NK-92 treated with Interleukin-12 subunit alpha and Interleukin-12 subunit beta, amount 100 ng/mL, for 24 hours (cell line): Measurements from ENCODE around the gene TTLL13.

Experiments
- DNase-seq: peaks from one replicate; lab custom pipeline; 2025; lab: John Stamatoyannopoulos, UW

TTLL13 gene

GRCh38 chr15:90249203-90249863, at the start of gene TTLL13:
Gene TTLL13 (plus strand): TSS chr15:90249556. CDS start chr15:90250631, 1,075 bp downstream.
- no peak for DNase-seq

DNA sequence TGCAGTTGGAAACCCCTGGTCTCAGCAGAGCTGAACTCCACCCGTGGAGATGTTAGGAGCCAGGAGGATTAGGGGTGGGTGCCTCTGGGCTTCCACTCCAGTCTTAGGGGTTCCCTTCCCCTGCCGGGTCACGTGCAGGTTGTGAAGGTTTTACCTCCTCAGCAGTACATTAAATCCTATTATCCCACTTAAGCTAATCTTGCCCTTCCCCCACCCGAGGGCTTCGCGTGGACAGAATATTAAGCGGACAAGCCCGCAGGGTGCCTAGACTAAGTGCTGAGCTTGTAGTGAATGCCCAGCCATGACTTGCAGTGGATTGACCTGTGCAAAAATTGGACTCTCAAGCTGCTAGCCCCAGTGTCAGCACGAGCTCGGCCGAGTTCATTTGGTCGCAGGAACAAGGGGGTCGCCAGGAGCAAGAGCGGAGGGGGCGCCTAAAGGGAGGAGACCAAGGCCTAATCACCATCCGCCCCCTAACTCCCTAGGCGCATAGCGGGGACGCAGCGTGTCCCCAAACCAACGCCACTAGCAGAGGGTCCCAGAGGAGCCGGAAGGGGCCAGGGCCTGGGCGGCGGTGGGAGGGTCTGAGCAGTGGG, 48.7 kb upstream of the TTLL13 start:
- no peak for DNase-seq

GRCh38 chr15:90201130-90201943, 48.0 kb upstream of the TTLL13 start, which contains the start of gene SEMA4B:
Gene SEMA4B (plus strand): TSS chr15:90201330. CDS start chr15:90201579, 249 bp downstream.
- DNase-seq = peak; percentile 27

GRCh38 chr15:90201944-90202375, 47.4 kb upstream of the TTLL13 start:
- DNase-seq = no peak

DNA sequence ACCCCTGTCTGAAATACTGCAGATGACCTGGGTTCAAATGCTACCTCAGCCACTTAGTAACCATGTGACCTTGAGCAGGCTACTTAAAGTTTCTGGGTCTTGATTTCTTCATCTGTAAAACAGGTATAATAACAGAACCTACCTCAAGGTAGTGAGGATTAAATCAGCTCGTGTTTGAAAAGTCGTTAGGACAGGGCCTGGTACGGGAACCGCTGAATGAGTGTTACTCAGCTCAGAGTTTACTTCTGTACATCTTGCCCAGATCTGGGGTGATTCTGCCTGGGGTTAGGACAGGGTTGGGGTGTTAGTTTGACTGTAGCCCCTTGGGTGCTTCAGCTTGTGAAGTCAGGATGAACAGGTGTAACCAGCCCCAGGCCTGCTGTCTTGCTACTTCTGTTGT, 46.4 kb upstream of the TTLL13 start:
- DNase-seq = no peak

DNA sequence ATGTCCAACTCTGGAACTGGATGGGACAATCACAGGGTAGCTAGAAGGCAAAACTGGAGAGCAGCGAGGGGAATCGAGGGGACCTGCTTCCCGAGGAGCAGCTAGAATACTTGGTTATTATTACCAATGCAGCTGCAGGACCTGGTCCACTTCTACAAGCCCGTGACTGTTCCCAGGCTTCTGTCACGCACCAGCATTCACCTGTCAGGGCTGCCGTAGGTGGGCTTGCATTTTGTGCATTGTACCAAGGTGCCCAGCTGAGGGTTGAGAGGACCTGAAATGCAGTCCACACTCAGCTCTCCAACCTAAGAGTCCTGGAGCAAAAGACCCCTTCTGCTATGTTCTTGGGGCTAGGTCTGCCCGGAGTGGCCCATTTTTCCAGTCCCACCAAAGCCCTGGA, 45.9 kb upstream of the TTLL13 start:
- DNase-seq = no peak

DNA sequence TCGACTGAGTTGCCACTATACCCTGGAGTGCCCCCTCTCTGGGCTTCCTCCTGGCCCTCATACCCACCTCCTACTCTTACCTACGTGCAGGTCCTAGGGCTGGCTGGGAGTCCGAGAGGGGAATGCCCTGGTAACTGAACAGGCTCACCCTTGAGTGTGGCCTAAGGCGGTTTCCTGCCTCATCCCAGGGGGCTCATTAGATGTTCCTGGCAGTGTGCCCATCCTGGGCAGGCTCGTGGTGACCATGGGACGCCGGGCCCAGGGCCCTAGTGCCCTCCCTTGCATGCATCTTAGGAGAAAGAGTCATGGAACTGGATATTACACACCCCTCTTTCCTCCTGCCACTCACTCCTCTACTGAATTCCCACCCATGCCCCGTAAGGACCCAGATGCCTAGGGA, 45.4 kb upstream of the TTLL13 start:
- no peak for DNase-seq

GRCh38 chr15:90205050-90205848, 44.1 kb upstream of the TTLL13 start:
- no peak for DNase-seq

DNA sequence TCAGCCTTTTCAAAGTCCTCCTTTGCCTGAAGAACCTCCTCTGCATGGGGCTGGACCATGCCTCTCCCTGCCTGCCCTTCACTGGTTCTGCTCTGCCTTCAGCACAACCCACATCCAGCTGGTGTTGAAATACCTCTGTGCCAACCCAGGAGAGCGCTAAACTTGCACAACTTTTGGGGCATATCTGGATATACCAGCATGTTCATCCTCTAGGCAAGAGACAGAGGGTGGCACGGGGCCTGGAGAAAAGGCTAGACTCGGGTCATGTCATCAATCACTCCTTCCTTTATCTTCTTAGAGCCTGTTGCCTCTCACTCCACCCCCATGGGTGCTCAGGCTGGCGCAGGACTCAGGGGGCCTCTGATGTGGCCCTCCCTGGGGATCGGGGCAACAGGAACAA, 43.5 kb upstream of the TTLL13 start:
- no peak for DNase-seq

DNA sequence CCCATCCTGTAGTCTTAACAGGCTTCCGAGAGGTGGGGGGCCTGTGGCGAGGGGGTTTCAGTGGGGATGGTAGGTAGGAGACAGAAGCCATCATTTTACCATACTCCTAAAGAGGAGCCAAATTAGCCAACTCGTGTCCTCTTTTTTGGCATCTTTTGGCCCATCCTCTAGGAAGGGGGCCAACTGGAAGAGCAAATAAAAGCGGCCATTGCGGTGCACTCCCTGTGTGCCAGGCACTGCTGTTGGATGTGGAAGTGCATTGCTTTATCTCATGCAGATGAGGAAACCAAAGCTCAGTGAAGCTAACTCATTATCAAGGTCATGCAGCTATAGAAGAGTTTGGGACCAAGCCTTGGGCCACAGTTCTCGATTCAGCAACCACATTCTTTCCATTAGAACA, 42.1 kb upstream of the TTLL13 start:
- no peak for DNase-seq

GRCh38 chr15:90208356-90208755, 41.0 kb upstream of the TTLL13 start:
- DNase-seq = no peak

DNA sequence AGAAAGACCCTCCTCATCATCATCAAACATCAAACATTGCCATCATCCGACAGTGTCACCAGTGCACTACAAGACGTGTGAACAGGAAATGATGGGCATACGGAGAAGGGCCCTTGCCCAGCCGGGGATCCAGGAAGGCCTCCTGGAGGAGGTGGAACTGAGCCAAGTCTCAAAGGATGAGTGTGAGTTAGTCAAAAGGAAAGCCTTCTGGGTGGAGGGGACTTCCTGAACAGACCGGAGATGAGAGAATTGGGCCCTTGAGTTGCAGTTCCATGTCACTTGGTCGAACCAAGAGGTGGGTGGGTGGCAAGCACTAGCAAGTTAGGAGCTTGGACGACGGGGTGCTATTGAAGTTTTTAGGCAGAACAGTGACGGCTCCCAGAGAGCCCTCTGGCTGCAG, 39.8 kb upstream of the TTLL13 start:
- DNase-seq = no peak

DNA sequence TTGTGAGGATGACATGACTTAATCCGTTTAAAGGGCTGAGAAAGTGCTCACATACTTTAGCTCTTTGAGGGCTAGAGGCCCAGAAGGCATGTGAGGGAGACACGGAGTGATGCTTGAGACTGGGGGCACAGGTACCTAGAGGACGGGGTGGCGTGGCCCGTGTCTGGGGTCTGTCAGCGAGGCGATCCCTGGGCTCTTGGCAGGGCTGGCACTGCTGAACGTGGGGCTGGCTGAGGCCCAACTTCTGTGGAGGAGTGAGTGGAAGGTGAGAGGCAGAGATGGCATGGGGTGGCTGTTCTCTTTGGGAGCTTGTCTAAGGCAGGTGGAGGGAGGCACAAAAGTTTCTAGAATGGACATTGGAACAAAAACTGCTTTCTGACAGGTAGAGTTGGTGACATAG, 38.8 kb upstream of the TTLL13 start:
- DNase-seq = no peak

GRCh38 chr15:90211009-90211408, 38.3 kb upstream of the TTLL13 start:
- DNase-seq = no peak

DNA sequence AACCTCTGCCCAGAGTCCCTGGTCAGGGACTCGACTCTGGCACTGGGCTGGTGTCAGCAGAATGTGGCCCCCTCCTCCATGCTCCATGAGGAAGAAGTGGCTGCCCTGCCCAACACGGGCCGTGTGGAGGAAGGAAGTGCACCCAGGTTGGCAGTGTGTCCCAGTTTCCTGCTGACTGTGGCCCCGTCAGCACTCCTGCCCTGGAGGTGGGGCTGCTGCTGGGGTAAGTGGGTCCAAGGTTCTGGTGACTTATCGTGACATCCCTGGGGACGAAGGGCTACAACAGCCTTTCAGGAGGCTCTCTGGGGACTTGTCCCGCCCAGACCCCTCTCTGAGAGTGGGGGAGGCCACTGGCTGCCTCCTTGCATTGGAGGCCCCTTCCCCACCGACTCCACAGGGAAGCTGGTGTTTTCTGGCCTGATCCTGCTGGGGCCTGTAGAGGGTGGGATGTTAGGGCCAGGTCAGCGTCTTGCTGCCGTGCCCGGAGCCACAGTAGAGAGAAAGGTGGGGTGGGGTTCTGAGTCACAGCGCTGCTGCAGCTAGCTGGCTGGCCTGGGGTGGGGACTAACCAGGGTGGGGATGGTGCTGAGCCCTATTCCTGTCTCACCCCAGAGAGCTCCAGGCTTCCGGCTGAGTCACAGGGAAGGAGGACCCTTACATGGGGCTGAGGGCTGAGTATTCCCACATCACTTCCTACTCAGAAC, 37.8 kb upstream of the TTLL13 start:
- no peak for DNase-seq

- DNase-seq = no peak
Measured at GRCh38 chr15:90212221-90213098, 36.9 kb upstream of the TTLL13 start.

DNA sequence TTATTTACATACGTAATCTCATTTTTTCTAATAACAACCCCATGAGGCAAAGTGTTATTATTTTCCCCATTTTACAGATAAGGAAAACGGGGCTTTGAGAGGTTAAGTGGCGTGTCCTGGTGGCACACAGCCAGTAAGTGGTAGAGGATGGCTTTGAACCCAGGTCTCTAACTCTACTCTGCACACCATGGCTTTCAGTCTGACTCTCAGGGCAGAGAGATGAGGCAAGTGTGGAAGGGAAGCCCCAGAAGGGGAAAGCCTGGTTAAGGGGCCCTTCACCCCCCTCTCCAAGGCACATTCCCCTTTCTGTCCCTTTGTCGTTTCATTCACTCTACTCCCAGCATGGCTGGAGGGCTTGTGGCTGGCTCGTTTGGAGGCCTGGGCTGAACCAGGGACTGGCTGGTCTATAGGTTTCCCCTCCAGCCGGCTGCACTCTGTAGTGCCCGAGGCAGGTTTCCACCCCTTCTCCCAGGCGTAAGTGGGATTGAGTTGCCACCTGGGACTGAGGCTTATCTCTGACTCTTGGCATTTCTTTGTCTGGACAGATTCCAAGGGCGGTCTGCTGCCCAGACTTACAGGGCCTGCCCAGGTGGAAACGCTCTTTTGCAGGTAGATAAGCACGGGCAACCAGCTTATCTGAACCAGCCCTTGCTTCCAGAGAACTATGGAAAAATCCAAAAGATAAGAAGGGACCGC, 36.1 kb upstream of the TTLL13 start:
- no peak for DNase-seq

GRCh38 chr15:90213818-90214204, 35.5 kb upstream of the TTLL13 start:
- DNase-seq = no peak

DNA sequence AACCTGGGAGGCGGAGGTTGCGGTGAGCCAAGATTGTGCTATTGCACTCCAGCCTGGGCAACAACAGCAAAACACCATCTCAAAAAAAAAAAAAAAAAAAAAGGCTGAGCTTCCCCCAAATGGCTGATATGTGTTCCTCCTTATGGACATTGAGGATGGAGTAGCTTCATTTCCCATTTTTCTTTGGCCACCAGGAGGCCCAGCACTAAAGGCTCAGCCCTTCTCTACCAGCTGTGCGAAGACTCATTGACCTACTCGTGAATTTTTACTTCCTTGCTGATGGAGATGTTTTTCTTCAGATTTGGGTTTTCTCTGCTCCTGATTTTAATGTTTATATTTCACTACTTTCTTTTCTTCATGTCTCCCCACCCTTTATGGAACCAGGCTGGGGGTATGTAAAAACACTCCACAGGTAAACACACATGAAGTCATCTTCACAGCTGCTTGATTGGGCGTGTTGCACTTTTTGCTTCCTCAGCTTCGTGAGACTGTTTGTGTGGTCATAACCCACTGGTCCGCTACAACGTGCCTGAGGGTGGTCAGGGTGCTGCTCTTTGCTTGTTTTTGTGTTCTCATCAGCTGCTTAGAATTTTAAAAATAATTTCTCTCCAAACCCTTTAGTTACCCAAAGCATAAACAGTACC, 34.7 kb upstream of the TTLL13 start:
- no peak for DNase-seq
